COLO668 (cell line): ENCODE measurements around the gene LAMP1.
A peak's percentile ranks its signal among the peaks of the same experiment; 100 is the strongest.
"Not testable (repeated sequence)": the region's sequence is repeated elsewhere in the genome, so short reads cannot be mapped to it uniquely, and the experiment has no call there.

Source experiments
- DNase-seq: peaks from one replicate; lab custom pipeline; 2025; ENCODE audit not compliant: unreplicated experiment; lab: John Stamatoyannopoulos, UW

The LAMP1 gene

DNA sequence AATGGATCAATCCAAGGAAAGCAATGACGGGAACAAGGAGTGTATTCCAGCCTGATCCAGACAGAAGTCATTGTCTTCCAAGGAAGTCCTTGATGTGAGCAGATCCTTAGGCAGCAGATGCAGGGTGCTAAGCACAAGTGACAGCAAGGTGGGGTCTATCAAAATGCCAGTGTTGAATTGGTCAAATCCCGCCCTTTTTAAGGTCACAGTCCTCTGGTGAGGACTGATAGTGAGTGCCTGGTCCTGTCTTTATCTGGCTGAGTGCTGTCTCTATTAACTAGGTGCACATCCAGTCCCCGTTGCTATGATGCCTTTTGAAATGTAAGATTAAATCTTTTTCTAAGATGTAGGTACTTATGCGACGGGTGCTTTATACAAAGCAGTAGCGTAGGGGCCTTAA is 1.3 kb upstream of the LAMP1 start:
- no peak for DNase-seq

- DNase-seq, result peak; percentile 56
Observed at GRCh38 chr13:113297370-113298042, 467 bp downstream of the LAMP1 start.

GRCh38 chr13:113298043-113298945 is 1.3 kb downstream of the LAMP1 start:
- peak; percentile 43 for DNase-seq

DNA sequence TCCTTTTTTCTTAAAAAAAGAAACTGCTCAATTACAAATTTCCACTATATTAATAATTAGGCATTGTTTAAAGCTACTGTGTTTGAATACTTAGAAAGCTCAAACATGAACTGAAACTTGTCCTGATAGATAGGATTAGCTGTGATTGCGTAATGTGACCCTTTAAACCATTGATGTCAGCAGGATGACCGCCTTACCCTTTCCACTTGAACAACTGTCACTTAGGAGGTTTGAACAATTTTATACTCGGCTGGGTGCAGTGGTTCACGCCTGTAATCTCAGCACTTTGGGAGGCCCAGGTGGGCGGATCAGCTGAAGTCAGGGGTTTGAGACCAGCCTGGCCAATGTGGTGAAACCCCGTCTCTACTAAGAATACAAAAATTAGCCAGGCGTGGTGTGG is 2.9 kb downstream of the LAMP1 start:
- no peak for DNase-seq

DNA sequence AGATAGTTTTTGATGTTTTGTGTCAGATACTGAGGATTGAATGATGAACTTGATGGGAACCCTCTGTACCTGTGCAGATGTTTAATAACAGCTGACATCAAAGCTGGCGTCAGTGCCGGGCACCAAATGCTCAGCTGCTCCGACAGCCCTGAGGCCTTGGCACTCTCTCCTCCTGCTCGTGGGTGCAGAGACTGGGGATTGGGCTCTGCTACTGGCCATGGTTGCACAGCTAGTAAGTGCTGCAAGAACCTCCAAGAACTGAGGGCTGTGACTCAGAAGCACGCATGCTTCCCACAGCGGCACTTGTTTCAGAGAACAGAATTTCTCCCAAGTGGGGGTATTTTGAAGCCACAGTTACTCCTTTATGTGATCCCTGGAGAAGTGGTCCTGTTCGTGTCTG is 5.9 kb downstream of the LAMP1 start:
- no peak for DNase-seq

- no peak for DNase-seq
Observed at GRCh38 chr13:113304121-113304520, 7.1 kb downstream of the LAMP1 start.

- DNase-seq, result no peak
Observed at GRCh38 chr13:113305208-113305607, 8.2 kb downstream of the LAMP1 start.

DNA sequence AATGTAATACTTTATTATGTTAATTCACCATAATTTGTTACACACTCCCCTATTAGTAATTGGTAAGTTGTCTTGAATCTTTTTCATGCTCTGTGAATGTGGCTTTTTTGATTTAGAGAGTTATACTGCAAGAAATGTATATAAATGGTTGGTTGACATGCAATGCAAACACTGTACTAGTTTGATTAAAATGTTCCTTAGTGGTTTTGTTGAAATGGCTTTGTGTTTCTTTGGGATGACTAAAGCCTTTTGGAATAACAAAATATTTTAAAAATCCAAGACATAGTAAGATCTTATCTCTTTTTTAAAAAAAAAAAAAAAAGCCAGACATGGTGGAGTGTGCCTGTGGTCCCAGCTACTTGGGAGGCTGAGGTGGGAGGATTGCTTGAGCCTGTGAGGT is 10.5 kb downstream of the LAMP1 start:
- DNase-seq, result no peak

- DNase-seq, result no peak
Observed at GRCh38 chr13:113309473-113309872, 12.4 kb downstream of the LAMP1 start.

DNA sequence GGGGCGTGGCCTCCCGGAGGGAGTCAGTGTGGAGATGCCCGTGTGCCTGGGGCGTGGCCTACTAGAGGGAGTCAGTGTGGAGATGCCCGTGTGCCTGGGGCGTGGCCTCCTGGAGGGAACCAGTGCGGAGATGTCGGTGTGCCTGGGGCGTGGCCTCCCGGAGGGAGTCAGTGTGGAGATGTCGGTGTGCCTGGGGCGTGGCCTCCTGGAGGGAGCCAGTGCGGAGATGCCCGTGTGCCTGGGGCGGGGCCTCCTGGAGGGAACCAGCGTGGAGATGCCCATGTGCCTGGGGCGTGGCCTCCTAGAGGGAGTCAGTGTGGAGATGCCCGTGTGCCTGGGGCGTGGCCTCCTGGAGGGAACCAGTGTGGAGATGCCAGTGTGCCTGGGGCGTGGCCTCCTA is 17.1 kb downstream of the LAMP1 start:
- DNase-seq, result not testable (repeated sequence)

- DNase-seq, result not testable (repeated sequence)
Observed at GRCh38 chr13:113314895-113315470, 17.9 kb downstream of the LAMP1 start.

- no peak for DNase-seq
Observed at GRCh38 chr13:113315992-113316391, 19.0 kb downstream of the LAMP1 start.

DNA sequence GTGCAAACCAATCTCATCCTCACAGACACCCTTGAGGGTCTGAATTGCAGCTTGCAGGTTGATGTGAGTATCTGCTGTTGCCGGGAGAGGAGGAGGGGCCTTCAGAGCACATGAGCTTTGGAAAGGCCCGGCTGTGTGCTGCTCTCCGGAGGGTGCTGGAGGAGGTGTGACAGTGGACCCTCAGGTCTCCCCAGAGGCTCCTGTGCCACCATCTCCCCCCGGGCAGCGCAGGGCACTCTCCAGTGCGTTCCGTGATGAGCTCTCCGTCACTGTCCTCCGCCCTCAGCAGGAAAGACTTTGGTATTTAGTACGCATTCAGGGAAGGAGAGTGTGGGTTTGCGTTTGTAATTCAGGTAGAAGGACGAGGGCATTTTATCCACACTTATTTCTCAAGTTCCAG is 20.0 kb downstream of the LAMP1 start:
- DNase-seq, result no peak

DNA sequence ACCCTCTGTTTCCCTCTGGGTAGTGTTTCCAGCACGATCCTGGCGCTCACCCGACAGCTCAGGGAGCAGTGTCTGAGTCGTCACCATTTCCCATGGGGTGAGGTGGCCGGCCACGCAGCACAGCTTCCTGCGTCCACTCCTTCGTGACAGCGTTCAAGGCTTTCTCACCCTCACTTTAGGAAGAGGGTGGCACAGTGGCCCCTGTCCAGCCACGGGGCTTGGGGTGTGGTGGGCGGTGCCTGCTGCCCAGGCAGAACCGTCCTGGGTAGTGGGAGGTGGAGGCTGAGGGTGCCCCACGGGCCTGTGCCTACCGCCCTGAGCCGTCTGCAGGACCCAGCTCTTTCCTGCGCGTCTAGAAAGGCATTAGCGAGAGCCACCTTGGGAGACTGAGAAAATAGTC is 21.9 kb downstream of the LAMP1 start:
- no peak for DNase-seq

- no peak for DNase-seq
Observed at GRCh38 chr13:113319371-113319770, 22.3 kb downstream of the LAMP1 start.

GRCh38 chr13:113320226-113320875 is 23.3 kb downstream of the LAMP1 start:
- no peak for DNase-seq

DNA sequence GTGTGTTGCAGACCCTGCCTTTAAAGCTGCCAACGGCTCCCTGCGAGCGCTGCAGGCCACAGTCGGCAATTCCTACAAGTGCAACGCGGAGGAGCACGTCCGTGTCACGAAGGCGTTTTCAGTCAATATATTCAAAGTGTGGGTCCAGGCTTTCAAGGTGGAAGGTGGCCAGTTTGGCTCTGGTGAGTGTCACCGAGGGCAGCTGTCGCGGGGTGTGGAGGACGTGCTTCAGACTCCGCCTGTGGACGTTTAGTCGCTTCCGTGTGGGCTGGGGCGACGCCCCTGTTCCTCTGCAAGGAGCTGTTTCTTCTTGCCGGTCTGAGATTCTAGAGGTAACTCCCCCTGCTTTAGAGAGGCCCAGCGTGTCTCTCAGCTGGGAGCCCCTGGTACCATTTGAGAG is 24.5 kb downstream of the LAMP1 start:
- no peak for DNase-seq

DNA sequence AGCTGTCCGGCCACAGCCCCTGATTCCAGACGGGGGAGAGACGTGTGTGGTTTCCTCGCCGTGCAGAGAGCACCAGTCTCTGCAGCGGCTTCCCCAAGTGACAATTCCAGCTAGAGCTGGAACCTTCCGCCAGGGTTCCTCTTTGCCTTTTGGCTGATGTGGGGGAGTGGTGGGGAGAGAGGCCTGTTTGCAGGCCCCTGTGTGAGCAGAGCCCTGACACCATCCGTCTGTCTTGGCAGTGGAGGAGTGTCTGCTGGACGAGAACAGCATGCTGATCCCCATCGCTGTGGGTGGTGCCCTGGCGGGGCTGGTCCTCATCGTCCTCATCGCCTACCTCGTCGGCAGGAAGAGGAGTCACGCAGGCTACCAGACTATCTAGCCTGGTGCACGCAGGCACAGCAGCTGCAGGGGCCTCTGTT is 25.0 kb downstream of the LAMP1 start:
- no peak for DNase-seq

- no peak for DNase-seq
Observed at GRCh38 chr13:113322890-113323651, 26.0 kb downstream of the LAMP1 start.

- no peak for DNase-seq
Observed at GRCh38 chr13:113323869-113324268, 26.8 kb downstream of the LAMP1 start.

DNA sequence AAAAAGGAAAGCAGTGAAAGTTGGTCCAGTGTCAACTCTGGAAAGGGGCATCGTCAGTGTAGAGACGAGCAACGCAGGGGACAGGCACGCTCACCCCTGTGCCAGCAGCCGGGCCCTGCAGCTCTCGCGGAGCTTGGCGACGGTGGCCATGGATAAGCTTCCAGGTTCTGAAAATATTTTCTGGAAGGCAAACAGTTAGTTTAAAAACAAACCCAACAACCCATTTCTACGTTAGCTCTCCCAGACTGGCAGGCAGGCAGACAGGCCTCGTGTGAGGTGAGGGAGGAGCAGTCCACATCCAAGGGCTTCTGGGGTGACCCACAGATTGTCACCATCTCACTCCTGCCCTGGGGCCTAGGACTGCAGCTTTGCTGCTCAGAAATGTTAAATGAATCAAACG is 27.4 kb downstream of the LAMP1 start:
- DNase-seq, result no peak
